HG03575 (cell line): ENCODE measurements around the gene UBR1.

Source experiments
- ATAC-seq: cut with Tn5 transposase; IDR thresholded peaks from one replicate; pipeline ENCODE4 v1.9.1; 2021; ENCODE audit not compliant: unreplicated experiment, insufficient number of reproducible peaks, low FRiP score; ENCODE audit errors: extremely low read depth

The UBR1 gene

DNA sequence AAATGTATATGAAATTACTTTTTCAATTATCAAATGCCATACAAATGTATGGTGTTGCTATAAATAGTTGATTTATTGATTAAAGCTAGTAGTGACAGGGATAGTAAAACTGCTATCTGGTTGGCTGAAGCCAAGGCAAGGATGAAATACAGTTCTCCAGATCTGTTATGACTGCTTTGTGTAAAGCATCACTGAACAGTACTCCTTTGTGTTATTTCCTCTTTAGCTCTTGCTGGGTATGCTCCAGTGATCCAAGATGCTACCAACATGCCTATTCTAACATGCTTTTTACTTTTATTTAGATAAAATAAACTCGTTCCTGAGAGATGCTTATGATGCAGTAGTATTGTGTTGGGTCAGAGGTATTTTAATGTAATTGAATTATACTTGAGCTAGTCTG, 12.4 kb upstream of the UBR1 start:
- ATAC-seq = no peak

DNA sequence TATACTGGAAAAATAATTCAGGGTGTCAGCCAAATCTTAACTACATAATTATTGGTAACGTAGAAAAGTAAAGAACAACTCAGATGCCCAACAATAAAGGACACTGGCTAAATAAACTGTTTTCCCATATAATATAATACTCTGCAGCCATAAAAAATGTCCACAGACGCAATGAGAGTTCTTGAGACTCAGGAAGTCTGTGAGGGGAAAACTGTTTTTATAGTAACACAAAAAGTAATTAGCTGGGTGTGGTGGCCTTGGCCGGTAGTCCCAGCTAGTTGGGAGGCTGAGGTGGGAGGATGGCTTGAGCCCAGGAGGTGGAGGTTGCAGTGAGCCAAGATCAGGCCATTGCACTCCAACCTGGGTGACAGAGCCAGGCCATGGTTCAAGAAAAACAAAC, 5.5 kb upstream of the UBR1 start:
- no peak for ATAC-seq

DNA sequence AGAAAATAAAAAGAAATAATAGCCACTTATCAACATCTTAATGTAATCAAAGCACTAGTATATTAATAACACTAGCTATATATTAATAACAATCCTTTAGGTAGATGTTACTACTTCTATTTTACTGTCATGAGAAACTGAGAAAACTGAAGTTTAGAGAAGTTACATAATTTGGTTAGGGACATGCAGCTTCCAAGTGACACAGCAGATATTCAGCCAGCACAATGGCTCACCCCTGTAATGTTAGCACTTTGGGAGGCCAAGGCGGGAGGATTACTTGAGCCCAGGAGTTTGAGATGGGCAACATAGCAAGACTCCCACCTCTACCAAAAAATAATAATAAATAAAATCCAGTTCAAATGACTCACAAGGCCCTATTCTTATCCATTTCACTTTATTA, 1.9 kb upstream of the UBR1 start:
- ATAC-seq = no peak

DNA sequence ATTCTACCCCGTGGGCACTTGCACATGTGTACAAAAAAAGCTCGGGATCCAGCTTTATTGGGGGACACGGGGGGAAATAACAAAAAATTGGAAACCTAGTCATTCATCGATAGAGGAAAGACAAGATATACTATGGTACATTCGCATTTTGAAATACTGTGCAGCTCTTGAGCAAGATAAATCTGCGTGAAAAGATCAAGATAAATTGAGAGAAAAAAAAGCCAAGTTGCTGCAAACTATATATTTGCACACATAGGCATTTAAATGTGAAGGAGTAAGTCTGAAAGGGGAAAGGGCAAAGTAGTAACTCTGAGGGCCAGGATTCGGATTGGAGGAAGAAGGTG, 620 bp upstream of the UBR1 start:
- ATAC-seq = no peak

DNA sequence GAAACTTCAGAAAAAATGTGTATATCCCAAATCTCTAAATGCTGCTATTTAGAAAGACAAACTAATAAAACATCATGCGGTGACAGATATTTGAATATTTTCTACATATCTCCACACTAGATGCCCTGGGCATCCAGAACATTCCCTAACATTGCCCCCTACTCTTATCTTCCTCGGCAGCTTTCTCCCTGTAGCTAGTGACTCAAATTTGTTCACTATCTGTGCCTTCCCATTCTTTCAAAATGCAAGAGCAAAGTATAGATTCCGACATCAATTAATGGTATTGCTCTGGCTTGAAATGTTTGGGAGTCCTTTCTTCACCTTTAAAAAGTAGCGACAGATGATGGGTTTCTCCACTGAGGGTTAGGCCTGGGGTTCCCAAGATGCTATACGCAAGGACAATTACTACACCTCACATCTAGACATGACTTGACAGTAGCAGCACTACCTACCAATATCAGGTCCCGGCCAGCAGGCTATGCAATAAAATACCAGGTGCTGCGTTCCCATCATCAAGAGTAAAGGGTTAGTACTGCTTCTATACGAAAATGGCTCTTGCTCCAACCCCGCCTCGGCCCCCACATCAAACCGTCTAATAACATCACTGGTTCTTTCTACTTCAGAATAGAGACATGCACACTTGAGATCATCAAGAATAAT, 631 bp downstream of the UBR1 start:
- no peak for ATAC-seq

DNA sequence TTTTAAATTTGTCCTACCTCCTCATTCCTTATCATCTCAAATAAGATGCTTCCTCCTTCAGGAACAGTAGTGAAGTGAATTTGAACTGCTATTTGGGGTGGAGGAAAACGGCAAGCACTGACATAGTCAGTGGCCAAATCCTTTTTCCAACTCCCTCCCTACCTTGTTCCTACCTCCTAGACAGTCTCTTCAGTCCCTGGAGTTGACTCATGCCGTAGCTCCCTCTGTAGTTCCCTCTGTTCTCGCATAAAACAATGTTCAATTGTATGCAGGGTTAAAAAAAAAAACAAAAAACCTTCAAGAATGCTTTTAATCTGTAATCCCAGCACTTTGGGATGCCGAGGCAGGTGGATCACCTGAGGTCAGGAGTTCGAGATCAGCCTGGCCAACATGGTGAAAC, 1.4 kb downstream of the UBR1 start:
- ATAC-seq = no peak

DNA sequence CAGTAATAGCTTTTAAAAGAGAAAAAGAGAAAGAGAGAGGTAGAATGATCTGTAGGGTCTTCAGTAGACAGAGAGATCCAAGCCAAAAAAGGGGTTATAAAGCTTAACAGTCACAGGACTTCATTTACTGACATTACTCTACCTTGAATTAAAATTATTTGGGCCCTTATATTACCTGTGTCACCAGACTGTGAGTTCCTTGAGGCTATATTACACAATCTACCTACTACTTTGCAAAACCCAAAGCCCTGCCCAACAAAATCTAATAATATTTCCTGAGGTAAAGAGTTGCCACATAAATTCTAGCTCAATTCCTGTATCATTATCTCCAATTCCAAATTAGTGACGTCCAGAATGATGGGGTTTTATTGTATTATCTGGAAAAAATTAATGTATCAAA, 1.9 kb downstream of the UBR1 start:
- ATAC-seq = no peak

DNA sequence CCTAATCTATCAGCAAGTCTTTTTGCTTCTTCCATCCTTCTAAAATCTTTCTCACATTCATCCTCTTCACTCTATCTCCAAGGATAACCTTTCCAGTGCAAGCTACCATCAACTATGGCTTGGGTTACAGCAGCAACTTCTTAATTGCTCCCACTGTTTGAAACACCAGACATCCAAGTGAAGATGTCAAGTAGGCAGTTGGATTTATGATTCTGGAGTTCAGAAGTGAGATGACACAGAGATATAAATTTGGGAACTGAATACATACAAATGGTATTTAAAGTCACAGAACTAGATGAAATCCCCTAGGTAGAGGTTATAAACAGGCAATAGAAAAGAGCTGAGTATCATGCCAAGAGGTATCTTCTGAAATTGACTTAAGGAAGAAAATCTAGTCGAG, 3.7 kb downstream of the UBR1 start:
- no peak for ATAC-seq

DNA sequence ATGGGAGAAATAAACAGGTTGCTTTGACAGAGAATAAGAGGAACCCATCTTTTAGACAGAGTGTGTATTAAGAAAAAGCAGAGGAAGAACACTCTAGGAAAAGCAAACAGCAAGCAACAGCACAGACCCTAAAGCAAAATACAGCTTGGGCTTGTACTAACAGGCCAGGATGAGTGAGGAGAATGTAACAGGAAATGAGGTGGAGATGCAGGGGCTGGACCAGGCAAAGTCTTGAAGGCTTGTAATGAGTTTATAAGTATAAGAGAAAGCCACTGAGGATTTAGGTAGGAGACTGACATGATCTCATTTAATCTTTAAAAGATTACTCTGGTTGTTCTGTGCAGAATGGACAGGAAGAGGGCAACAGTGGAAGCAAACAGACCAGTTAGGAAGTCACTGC, 4.9 kb downstream of the UBR1 start:
- no peak for ATAC-seq

DNA sequence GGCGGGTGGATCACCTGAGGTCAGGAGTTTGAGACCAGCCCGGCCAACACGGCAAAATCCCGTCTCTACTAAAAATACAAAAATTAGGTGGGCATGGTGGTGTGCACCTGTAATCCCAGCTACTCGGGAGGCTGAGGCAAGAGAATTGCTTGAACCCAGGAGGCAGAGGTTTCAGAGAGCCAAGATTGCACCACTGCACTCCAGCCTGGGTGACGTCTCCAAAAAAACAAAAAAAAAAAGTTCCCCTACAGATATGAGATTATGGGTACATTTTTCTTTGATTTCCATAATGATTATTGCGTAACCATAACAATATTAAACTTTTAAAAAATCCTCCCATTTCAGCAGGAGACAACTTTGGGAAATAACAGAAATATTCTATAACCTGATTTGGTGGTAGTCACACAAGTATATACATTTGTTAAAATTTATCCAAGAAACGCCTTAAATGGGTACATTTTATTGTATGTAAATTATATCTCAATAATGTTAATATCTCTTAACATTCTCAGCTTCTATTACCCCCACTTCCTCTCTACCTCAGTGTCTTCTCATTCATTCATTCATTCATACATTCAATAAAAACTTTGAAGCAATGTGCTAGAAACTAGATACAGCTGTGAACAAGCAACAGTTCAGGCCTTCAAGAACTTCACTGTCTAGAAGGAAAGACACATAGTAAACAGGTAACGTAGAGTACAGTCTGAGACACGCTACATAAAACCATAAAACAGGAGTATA, 6.6 kb downstream of the UBR1 start:
- ATAC-seq = no peak

DNA sequence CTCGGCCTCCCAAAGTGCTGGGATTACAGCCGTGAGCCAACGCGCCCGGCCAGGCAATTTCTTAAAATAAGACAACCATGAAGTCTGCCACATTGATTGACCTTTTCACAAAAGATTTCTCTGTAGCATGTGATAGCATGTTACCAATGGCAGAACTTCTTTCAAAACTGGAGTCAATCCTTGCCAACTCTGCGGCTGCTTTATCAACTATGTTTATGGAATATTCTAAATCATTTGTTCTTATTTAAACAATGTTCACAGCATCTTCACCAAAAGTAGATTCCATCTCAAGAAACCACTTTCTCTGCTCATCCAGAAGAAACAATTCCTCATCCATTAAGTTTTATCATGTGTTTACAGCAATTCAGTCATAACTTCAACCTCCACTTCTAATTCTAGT, 9.4 kb downstream of the UBR1 start:
- ATAC-seq = no peak

DNA sequence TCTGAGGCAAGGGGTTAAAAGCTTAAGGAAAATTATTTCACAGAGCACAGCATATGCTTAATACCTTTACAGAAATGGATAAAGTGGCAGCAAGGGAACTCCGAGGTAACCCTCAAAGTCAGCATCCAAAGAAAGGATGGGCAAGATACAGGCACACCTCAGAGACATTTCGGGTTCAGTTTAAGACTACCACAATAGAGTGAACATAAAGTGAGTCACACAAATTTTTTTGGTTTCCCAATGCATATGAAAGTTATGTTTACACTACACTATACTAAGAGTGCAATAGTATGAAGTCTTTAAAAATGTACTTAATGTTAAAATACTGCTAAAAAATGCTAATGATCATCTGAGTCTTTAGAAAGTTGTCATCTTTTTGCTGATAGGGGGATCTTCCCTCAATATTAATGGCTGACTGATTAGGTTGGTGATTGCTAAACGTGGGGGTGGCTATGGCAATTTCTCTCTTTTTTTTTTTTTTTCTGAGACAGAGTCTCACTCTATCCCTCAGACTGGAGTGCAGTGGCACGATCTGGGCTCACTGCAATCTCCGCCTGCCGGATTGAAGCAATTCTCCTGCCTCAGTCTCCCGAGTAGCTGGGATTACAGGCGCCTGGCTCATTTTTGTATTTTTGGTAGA, 10.0 kb downstream of the UBR1 start:
- no peak for ATAC-seq

DNA sequence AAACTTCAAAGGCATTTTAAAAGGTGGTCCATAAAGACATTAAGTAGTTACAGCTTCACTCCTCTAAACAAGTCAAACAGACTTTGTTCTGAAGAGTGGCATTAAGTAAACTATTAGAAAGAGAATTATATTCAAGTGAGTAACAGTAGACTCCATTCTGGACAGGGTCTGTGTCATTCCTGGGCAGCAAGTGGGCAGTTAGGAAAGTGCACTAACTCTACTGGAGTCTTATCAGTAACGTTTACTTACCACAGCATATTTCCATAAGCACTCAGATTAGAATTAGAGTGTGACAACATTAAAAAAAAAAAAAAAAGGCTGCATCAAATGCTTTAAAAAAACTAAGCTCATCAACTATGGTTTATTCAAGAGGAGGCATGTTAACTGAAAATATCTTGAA, 10.6 kb downstream of the UBR1 start:
- ATAC-seq = no peak

DNA sequence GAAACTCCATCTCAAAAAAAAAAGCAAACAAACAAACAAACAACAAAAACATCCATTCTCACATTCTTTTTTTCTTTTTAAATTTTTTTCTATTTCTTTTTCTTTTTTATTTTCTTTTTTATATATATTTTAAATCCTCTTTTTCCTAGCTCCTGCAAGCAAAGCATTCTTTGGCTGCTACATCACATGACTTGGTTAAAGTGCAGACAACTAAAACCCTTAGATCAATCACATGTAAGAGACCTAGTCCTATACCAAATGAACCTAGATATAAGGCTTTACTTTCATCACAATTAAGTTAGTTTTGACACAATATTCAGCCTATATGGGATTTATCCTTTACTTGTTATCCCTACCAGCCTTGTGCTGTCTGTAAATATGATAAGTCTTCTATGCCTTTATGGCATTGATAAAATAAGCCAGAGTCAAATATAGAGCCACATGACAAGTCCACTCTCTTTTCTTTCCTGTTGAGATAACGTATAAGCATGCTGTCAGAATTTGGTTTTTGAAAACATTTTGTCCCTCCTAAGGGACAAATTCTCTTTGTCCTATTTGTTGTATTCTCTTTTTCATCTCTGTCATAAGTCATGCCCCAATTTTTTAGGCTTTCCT, 11.3 kb downstream of the UBR1 start:
- ATAC-seq = no peak

DNA sequence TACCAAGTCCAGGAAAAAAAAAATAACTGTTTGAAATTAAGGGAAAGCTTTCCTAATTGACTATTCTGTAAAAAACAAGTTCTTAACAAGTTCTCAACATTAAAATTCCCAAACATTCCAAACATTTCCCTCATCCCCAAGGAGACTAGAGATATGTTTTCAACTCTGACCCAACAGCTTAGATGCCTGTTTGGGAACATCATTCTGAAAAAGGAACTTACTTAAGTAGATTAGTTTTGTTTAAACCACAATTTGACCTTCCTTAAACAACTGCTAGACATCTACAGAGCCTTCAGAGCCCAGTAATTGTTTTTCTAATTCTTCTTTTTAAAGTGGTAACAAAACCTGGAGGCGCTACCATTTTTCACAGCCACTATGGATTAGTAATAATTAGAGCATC, 12.8 kb downstream of the UBR1 start:
- no peak for ATAC-seq

DNA sequence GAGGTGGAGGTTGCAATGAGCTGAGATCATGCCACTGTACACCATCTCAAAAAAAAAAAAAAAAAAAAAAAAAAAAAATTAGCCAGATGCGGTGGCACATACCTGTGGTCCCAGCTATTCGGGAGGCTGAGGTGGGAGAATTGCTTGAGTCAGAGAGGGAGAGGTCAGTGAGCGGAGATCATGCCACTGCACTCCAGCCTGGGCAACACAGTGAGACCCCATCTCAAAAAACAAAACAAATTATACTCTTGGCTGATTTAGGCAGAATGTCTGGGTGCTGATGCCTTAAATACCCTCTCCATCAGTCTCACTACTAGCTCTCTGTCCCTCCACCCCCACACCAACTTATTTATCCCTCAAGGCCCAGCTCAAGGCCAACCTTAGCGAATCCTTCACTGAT, 14.0 kb downstream of the UBR1 start:
- ATAC-seq = no peak

DNA sequence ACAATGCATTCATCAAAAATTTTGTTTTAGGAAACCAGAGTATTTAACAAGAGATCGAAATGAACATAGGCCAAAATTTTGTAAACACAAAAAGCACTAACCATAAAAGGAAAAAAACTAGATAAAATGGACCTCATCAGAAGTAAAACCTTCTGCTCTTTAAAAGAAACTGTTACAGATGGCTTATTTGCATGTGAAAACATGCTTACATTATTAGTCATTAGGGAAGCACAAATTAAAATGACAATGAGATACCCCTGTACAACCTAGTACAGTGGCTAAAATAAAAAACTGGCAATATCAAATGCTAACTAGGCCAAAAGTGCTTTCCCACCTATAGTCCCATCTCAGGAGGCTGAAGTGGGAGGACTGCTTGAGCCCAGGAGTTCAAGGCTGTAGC, 19.3 kb downstream of the UBR1 start:
- ATAC-seq = no peak

DNA sequence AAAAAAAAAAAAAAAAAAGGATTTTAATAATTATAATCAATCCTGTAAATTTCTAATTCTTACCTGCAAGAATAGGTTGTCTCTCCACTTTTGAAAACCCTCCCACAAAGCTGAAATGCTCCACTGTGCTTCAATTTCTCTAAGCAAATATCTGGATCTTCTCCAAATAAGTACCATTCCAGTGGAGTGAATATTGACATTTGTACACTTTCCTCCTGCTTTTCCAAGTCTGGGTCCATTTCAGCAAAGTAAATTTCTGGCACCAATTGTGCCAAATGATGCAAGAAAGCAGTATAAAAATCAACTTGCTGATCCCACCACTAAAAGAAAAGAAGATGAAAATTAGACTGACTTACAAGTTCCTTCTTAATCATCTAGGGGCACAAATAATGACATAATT, 19.9 kb downstream of the UBR1 start:
- no peak for ATAC-seq

DNA sequence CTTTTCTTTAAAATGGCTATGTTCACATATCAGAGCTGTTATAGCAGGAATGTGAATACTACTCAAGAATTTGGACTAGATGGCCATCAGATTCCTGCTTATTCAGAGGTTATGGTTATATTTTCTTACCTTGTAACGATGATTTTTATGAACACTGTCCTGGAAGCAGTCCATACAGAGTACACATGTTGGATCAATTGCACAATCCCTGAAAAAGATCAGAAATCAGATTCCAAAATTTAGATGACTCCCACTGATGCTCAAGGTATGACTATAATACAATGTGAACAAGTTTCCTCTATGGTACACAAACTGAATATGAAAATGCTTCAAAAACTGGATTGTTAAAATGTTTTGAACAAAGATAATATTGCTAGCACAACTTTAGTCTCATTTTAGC, 23.3 kb downstream of the UBR1 start:
- no peak for ATAC-seq

DNA sequence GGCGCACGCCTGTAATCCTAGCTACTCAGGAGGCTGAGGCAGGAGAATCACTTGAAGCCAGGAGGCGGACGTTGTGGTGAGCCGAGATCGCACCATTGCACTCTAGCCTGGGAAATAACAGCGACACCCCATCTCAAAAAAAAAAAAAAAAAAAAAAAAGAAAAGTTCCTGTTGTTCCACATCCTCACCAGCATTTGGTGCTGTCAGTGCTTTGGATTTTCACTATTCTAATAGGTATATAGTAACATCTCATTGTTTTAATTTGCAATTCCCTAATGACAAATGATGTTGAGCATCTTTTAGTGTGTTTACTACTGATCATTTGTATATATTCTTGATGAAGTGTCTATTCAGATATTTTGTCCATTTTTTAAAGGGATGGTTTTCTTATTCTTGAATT, 24.6 kb downstream of the UBR1 start:
- no peak for ATAC-seq
